ENCODE results near the gene AFAP1L1.
"Not testable (repeated sequence)": the region's sequence is repeated elsewhere in the genome, so short reads cannot be mapped to it uniquely, and the experiment has no call there.

The AFAP1L1 gene

DNA sequence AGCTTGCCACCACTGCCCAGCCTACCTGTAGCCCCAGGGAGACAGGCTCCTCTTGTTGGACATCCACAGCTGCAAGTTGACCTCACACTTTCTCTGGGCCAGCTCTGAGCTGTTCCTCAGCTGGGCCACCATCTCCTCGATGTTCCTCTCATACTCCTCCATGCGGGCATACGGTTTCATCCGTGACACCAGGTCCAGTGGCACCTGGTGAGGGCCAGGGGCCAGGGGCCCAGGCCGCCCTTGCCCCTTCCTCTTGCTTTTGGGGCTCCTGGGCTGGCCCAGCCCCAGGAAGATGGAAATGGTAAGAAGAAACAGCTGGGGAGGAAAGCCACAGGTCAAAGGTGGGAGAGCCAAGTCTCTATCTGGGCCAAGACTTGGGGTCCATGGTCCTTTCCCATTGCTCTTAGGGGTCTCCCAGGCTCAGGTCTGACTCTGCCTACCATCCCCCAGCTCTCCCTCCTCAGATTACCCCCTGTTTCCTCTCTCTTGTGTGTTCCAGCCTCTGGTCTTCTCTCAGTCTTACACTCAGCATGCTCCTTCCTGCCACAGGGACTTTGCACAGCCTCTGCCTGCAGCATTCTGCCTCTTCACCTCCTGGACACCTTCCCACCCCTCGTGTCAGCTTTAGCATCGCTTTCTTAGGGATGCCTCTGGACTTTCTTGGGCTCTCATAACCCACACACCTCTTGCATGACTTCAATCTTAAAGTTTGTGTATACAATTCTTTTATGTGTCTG, 105.2 kb downstream of the AFAP1L1 start:
- DNase-seq, result no peak

DNA sequence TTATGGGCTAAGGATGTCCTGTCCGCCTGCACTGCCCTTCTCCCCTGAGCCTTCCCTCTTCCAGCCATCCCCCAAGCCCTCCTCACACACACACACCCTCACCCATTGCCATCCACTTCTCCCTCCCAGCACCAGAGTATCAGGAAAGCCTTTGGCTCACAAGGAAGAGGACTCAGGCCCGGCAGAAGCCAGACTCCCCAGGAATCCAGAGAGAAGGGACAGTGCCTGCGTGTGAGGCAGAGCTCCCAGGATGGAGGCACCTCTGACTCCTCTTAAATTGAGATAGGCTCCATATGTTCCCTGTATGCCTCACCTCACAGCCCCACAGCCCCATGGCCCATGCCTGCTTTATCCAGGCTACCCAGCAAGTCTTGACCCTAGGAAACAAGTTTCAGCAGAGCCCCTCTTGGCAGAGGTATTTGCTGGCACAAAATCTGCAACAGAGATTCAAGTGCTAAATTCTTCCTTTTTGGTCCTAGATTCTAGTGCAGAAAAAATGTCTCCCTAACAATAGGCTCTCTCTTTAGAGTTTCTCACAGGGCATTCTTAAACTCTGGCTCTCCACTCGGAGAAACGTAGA, 106.7 kb downstream of the AFAP1L1 start:
- no peak for DNase-seq

DNA sequence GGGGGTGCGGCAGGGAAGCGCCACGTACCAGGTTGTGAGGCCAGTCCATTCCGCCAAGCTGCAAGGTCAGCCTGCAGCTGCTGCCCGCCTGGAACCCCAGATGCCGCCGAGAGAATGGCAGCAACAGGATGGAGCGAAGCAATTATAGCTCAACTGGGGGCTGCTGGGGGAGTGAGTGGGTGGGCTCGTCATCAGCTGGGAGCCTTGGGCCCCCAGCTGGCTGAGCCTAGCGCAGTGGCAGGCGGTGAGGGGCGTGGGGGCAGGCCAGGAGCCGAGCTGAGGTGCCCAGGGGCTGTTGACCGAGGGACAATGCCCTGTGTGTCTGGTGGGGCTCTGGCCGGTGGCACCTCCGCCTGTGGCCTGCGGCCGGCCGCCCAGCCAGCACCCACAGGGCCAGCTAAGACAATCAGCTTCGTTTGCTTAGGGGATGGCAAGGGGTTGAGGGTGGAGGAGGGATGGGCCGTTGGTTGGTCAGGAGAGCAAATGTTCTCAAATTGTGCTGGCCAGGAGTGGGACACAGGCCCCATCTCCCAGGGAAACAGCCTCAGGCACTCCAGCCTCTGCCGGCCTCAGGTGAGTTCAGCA, 107.6 kb downstream of the AFAP1L1 start, which contains the start of gene IL17B:
Gene IL17B (minus strand): TSS at position 116 of the 585 bp plus-strand sequence. CDS start 67 bp downstream, at position 49.
- no peak for DNase-seq

DNA sequence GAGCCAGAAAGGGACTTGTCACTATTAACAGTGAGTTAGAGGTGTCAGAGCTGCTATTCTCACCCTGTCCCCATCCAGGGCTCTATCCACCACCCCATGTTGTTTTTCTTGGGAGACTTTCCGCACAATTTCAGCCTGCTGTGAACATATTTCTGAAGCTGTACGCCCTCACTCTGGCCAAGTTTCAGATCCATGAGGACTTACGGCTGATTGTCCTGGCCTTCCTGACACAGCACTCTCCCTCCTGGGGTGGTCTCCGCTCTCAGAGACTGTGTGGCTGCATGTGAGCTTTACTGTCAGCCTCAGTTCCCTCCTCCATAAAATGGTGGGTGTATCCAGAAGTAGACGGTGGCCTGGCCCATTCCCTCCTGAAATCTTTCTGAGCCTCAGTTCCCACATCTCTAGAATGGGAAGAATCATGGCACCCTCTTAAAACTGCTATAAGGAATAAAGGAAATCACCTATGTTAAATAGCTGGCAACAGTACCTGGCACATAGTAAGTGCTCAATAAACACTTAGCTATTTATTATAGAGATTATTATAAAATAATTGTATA, 108.2 kb downstream of the AFAP1L1 start:
- no peak for DNase-seq

DNA sequence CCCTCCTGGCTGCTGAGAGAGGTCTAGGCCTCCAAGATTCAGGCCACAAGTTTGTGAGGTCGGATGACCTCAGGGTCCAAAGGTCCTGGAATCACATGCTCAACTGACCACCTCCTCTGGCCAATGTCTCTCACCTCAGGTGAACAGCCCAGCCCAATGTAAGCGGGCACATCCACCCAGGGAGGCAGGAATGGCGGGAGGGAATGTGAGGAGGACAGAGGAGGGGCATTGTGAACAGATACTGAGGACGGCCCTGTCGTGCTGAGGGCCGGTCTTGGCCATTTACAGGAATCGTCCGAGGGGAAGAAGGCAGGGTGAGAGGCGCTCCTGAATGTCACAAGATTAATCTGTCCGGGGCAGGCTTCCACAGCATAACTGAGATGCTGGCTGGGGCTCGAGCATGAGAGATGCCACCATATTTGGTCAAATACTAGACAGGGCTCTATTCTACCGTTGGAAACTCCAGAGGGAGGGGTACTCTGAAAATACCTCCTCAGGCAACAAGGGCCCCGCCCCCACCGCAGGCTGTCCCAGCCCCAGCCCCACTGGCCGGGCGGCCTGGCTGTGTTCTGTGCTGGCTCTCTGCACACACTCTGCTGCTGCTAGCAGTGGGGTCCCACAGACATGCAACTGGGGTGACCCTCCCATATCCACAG, 108.9 kb downstream of the AFAP1L1 start:
- no peak for DNase-seq

DNA sequence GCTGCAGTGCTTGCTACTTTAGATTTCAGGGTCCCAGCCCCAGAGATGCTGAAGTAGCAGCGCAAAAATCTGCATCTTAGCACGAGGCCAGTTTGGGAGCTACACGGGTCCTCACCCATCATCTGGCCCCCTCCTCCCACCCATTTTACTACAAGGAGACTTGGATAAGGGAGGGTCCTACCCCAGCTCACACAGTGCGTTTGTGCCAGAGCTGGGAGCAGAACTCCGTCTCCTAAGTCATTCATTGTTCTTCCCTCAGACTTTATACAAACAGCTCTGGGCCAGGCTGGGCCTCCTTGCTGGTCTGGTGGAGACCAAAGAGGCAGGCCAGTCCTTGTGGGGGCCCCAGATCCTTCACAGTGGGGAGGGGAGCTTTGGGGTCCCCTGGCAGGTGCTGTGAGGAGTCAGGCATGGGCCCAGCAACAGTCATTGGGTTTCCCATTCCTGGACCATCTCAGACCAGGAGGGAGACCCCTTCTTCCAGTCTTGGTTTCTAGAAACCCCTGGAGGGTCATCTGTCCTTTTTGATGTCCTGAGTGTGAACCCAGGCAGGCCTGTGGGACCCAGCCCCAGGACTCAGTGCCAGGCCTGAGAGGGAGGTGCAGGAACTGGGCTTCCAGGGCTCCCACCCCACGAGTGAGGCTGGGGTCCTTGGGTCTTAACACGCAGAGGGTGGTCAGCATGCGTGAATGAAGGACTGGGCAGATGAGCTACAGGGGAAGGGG, 109.8 kb downstream of the AFAP1L1 start:
- DNase-seq, result no peak

DNA sequence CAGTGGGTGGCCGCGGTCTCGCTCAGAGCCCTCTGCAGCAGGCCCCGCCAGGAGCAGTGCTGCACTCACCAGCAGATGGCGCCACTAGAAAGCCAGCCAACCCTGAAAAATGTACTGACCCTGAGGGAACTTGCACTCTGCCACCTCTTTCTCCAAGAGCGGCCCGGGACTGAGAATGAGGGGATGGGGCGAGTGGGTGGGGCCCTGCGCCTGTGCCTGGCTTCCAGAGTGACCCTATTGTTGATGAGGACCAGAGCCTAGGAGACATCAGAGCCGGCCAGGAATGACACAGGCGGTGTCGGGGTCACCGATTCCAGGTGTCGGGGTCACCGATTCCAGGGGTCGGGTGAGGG, 110.3 kb downstream of the AFAP1L1 start:
- peak; percentile 67 to 72 for DNase-seq

DNA sequence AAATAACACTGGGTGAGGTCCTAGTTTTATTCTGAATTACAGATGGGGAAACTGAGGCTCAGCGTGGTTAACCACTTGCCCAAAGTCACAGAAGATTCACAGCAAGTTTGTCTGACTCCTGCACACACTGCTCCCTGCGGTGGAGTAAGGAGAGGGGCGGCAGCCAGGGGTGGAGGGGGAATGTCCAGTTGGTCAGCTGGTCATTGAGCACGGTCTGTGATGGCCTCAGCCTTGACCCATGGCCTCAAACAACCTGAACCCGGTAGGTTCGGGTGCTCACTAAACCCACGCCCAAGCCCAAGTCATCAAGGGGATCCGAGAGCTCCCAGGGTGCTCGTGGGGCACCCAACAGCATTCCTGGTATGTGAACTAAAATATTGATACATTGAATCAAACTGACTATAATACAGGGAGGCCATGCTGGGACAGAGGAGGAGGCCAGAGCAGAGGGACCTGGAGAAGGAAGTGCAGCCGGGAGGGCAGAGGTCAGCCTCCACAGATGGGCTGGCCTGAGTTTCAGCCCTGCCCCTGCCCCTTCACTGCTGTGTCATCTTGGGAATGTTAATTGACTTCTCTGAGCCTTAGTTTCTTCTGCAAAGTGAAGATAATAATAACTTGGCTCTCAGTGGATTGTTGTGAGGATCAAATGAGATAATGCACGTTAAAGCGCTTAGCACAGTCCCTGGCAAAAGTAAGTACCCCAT, 111.0 kb downstream of the AFAP1L1 start:
- DNase-seq, result no peak

DNA sequence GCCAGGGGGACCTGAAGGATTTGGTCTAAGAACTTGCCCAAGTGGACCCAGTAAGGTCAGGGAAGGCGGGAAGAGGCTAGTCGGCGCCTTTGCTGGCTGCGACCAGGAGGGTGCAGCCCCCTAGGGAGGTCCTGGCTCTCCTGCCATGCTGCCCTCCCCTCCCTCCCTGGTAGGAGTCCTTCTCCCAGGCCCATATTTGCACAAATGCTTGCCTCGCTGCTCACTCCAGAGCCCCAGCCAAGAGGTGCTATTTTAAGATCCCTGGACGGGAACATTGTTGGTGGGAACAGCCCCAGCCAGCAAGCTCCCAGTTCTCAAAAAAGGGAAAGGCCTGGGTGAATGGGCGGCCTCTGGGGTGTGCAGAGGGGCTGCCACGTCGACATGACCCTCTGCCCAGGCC, 111.7 kb downstream of the AFAP1L1 start:
- no peak for DNase-seq

DNA sequence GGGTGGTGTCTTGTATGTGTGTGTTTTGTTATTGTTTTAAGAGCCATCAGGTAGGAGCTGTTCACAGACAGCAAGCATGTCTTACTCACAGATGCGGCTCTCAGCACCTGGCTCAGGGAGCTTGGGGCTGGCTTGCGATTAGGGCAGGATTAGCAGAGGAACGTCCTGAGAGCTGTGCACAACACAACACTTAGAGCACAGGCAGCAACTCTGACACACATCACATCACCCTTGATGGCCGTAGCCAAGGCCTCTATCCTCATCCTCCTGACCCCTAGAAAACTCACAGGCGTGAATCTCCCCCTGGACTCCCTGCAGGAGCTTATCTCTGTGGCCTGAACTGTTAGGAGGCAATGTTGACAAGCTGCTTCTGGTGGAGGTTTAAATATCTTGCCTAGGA, 114.5 kb downstream of the AFAP1L1 start:
- no peak for DNase-seq

DNA sequence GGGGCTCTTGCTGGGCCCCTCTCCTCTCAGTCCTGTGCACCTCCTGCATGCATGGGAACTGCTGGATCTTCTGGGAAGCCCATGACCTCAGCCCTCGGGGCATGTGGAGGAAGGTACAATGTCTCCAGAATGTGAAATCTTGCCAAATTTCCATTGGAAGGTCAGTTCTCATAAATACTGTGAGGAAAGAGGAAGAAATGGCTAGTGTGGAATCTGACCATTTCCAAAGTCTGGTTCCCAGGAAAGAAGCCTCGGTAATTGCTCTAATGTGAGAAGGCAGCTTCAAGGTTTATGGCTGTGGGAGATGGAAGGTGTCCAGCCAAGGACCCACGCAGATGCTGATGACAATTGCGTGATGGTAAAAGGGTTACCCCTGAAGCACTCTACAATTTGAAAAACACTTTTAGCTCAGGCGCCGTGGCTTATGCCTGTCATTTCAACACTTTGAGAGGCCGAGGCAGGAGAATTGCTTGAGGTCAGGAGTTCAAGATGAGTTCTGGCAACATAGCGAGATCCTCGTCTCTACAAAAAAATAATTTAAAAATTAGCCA, 115.5 kb downstream of the AFAP1L1 start:
- DNase-seq, result no peak

DNA sequence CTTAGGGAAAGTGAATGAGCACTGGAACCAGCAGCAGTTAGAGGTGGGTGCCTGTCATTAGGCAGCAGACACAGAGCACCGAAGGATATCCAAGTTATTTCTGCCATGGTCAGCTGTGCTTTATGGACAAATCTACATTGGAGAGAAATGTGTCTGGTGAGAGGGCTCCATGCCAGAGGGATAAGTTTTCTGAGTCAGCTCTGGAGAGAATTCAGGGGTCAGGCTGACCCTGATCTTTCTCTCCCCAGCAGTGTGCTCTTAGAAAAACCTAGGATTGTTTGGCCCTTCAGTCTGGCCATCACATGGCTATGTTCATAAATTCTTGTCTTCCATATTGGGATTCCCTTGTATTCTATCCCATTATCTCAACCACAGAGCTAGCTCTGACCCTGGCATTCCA, 116.3 kb downstream of the AFAP1L1 start:
- no peak for DNase-seq

DNA sequence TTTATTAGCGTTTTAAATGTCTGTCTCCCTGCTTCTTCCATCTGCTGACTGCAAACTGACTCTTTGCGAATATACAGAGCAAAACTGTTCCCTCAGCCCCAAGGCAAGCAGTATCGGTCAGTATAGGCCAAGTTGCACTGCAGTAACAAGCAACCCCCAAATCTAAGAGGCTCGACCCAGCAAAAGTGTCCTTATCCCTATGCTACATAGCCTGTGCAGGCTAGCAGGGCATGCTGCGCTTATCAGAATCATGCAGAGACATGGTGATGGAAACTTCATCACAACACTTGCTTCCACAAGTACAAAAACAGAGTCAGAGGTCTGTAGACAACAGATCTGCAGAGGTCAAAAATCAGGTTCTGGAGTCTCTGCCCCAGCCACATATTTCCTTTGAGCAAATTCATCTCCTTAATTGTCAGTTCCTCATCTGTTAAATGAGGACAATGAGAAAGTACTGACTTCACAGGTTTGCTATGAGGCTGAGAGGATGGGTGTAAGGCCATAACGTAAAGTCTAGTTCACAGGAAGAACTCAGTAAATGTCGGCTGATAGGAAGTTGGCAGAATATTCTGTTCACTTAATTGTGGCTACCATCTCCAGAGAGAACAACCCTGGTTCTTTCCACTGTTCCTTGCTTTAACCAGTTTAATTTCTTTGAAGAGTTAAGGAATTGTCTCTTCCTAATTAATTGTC, 117.0 kb downstream of the AFAP1L1 start:
- no peak for DNase-seq

DNA sequence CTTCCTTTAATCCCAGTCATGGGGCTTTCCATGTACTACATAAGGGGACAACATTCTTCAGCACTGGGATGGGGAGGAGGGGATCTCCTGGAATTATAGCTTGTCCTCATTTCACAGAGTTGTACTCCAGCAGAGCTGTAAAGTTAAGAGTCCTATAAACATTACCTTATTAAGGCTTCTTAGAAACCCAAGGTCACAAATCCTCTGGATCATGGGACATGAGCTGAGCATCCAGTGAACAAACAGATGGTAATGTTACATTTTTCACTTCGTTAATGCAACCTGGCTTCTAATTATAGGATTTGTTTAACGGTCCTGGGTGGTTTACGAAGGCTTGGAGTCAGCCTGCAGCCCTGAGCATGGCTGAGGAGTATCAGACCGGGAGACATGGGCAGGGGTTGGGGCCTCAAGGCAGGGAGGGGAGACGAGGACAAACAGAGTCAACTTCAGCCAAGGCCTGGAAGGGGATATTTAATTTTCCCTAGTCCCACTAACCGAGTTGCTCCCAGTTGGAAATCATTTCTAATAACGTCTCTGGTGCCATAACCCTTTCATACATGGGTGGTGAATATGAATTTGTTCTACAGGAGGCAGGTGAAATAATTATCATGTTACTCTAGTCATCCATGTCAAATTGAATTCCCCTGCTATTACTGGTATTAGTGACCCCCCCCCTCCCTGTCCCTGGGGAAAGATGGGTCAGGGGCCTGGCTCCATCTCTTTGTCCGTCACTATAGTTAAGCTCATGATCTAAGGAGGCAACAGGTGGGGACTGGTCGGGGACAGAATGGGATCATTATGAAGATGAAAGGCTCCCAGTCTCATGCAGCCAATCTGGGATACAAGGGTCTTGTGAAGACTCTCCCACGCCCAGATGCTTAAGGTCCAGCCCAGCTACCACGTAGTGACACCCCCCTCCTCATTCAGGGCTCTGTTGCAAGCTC, 118.2 kb downstream of the AFAP1L1 start:
- DNase-seq, result no peak

DNA sequence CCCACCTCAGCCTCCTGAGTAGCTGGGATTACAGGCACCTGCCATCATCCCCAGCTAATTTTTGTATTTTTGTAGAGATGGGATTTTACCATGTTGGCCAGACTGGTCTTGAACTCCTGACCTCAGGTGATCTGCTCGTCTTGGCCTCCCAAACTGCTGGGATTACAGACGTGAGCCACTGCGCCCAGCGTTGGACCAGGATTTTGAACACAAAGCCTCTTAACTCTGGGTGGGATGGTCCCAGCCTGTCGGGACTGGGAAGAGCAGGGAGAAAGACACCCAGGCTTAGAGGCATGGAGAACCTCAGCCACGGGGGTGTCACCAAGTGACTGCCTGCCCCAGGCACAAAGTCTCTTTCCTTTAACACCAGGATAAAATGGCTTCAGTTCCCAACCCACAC, 119.4 kb downstream of the AFAP1L1 start:
- not testable (repeated sequence) for DNase-seq
